Measurements from ENCODE around the gene TOP3B. TPM values are rescaled to one million over a fixed set of nuclear protein-coding genes. Genes with fewer than 3 reads are reported as not detected.

The TOP3B gene
- total and polyA plus RNA-seq, 2 donors (not counting 1 experiment from before 2014, with no cell fraction given), result 7.4 to 16.5 TPM

DNA sequence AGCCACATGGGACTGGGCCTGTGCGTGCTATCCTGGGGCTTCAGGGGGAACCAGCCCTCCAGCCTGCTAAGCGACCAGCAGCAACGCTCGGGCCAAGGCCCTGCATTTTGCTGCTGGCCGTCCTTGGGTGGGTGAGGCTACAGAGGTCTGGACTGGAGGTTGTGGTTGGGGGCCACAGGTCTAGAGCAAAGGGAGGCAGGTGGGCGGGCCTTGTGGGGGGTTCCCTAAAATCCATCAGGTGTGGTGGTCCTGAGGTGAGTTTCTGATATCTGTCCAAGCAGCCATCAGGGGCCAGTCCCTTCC, 64.7 kb downstream of the TOP3B start:
- Histone ChIP-seq H3K79me2 (ENCODE audit: control insufficient read depth, insufficient read depth, low read length) (no peaks in the 10 kb centered on the region), H3K4me1 (ENCODE audit: control insufficient read depth, extremely low read depth, insufficient read depth, low read length) (no peaks in the 10 kb centered on the region), H3K9me3 (ENCODE audit: control insufficient read depth, insufficient read depth, low read depth, low read length) (no peaks in the 10 kb centered on the region), H3K4me2 (ENCODE audit: extremely low read depth, insufficient read depth, low read length) (no peak overlapping the region), H3K9ac (ENCODE audit: insufficient read depth, low read length) (no peak overlapping the region), H3K27ac (ENCODE audit: insufficient read depth, low read length) (no peak overlapping the region), H3K4me3 (replicated peaks in 1 of 4; ENCODE audit: control extremely low read depth in 1 of 4, insufficient read depth in 1 of 4, low read depth in 3 of 4, low read length in 4 of 4) (no peak overlapping the region), H3K27me3 (ENCODE audit: control insufficient read depth, insufficient read depth, low read length) (no peaks in the 10 kb centered on the region), H2AFZ (ENCODE audit: low read length) (no peak overlapping the region), H4K20me1 (ENCODE audit: control insufficient read depth, extremely low read depth, insufficient read depth, low read length) (no peaks in the 10 kb centered on the region), H3K36me3 (ENCODE audit: control insufficient read depth, insufficient read depth, low read length) (no peaks in the 10 kb centered on the region)
- DNase-seq (ENCODE audit: low read depth in 2 of 2), result no peak
- TF ChIP-seq EZH2 (IDR thresholded peaks at IDR 0.05; ENCODE audit: low read length, missing control alignments), result no peak
- TF ChIP-seq, protein P1, sequence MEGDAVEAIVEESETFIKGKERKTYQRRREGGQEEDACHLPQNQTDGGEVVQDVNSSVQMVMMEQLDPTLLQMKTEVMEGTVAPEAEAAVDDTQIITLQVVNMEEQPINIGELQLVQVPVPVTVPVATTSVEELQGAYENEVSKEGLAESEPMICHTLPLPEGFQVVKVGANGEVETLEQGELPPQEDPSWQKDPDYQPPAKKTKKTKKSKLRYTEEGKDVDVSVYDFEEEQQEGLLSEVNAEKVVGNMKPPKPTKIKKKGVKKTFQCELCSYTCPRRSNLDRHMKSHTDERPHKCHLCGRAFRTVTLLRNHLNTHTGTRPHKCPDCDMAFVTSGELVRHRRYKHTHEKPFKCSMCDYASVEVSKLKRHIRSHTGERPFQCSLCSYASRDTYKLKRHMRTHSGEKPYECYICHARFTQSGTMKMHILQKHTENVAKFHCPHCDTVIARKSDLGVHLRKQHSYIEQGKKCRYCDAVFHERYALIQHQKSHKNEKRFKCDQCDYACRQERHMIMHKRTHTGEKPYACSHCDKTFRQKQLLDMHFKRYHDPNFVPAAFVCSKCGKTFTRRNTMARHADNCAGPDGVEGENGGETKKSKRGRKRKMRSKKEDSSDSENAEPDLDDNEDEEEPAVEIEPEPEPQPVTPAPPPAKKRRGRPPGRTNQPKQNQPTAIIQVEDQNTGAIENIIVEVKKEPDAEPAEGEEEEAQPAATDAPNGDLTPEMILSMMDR (conservative IDR thresholded peaks at IDR 0.05 in 1 of 2, IDR thresholded peaks at IDR 0.05 in 1 of 2; ENCODE audit: low read depth in 1 of 2, low read length in 2 of 2), result no peak

DNA sequence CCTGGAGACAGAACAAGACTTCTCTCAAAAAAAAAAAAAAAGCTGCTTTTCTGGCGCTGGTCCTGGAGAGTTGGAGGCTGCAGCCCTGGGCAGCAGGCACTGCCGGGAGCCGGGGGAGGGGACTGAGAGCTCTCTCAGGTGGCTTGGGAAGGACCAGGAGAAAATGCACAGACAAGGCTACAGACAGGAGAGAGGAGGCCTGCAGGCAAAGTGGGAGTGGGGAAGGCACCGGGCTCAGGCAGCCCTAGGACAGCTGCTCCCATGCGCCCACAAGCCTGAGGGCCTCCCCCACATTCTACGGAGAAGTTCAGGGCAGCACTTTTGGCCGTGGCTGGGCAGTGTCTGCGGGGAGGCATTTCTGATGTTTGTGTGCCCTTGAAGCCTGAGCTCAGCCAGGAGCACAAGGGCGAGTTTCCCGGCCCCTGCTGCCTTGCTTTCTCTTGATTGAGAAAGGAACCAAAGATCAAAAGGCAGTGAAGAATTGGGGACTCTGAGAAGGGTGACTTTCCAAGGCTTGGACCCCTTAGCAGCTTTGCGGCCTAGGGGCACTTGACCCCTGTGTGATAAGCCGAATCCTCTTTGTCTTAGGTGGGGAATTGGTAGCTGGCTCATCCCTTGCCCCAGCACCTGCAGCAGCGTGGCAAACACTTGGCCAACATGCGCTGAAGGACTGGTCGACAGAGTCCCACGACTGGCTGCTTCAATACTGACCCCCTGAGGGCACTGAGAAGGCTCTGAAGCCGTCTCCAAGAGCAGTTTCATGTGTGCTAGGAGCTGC, 65.2 kb downstream of the TOP3B start:
- Histone ChIP-seq H3K4me3 (replicated peaks in 1 of 4; ENCODE audit: control extremely low read depth in 1 of 4, insufficient read depth in 1 of 4, low read depth in 3 of 4, low read length in 4 of 4) (no peak overlapping the region), H3K27me3 (ENCODE audit: control insufficient read depth, insufficient read depth, low read length) (no peaks in the 10 kb centered on the region), H3K9me3 (ENCODE audit: control insufficient read depth, insufficient read depth, low read depth, low read length) (no peaks in the 10 kb centered on the region), H2AFZ (ENCODE audit: low read length) (no peak overlapping the region), H3K79me2 (ENCODE audit: control insufficient read depth, insufficient read depth, low read length) (no peaks in the 10 kb centered on the region), H4K20me1 (ENCODE audit: control insufficient read depth, extremely low read depth, insufficient read depth, low read length) (no peaks in the 10 kb centered on the region), H3K27ac (ENCODE audit: insufficient read depth, low read length) (no peak overlapping the region), H3K36me3 (ENCODE audit: control insufficient read depth, insufficient read depth, low read length) (no peaks in the 10 kb centered on the region), H3K4me2 (ENCODE audit: extremely low read depth, insufficient read depth, low read length) (no peak overlapping the region), H3K9ac (ENCODE audit: insufficient read depth, low read length) (no peak overlapping the region), H3K4me1 (ENCODE audit: control insufficient read depth, extremely low read depth, insufficient read depth, low read length) (no peaks in the 10 kb centered on the region)
- TF ChIP-seq EZH2 (IDR thresholded peaks at IDR 0.05; ENCODE audit: low read length, missing control alignments), result no peak
- TF ChIP-seq, protein P1 (conservative IDR thresholded peaks at IDR 0.05 in 1 of 2, IDR thresholded peaks at IDR 0.05 in 1 of 2; ENCODE audit: low read depth in 1 of 2, low read length in 2 of 2), result no peak
- DNase-seq (ENCODE audit: low read depth in 2 of 2), result peak; percentile 14 to 38

DNA sequence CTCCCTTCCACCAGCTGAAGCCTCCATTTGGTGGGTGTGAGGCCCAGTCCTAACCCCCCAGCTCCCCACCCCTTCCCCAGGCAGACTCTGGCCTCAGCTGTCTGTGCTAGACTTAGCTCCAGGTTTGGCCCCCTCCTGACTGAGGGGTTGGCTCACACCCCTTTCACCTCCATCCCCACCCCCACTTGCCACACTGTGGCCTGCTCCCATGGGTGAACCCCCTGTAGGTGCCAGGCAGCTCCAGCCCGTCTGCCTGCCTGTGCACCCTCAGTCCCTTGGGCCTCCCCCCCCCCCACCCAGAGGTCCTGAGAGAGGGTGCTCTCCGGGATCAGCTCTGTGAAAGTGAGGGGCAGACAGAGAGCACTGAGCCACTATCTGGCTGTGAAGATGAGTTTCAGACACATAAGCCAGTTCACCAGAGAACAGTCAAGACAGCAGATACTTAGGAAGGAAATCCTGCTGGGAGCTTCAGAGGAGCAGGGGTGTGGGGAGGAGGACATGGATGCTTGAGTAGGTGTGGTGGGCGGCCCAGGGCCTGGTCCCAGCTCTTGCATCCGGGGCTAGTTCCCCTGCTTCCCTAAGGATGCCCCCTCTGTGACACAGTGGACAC, 66.2 kb downstream of the TOP3B start:
- no peak overlapping the region for H3K4me2 ChIP-seq (ENCODE audit: extremely low read depth, insufficient read depth, low read length)
- no peak overlapping the region for H3K4me3 ChIP-seq (replicated peaks in 1 of 4; ENCODE audit: control extremely low read depth in 1 of 4, insufficient read depth in 1 of 4, low read depth in 3 of 4, low read length in 4 of 4)
- no peak for DNase-seq (ENCODE audit: low read depth in 2 of 2)
- no peaks in the 10 kb centered on the region for H3K9me3 ChIP-seq (ENCODE audit: control insufficient read depth, insufficient read depth, low read depth, low read length)
- no peaks in the 10 kb centered on the region for H4K20me1 ChIP-seq (ENCODE audit: control insufficient read depth, extremely low read depth, insufficient read depth, low read length)
- no peaks in the 10 kb centered on the region for H3K36me3 ChIP-seq (ENCODE audit: control insufficient read depth, insufficient read depth, low read length)
- no peaks in the 10 kb centered on the region for H3K4me1 ChIP-seq (ENCODE audit: control insufficient read depth, extremely low read depth, insufficient read depth, low read length)
- H3K27me3 ChIP-seq (ENCODE audit: control insufficient read depth, insufficient read depth, low read length), result no peaks in the 10 kb centered on the region
- no peaks in the 10 kb centered on the region for H3K79me2 ChIP-seq (ENCODE audit: control insufficient read depth, insufficient read depth, low read length)
- H3K27ac ChIP-seq (ENCODE audit: insufficient read depth, low read length), result no peak overlapping the region
- H2AFZ ChIP-seq (ENCODE audit: low read length), result no peak overlapping the region
- TF ChIP-seq EZH2 (IDR thresholded peaks at IDR 0.05; ENCODE audit: low read length, missing control alignments), result no peak
- TF ChIP-seq, protein P1 (conservative IDR thresholded peaks at IDR 0.05 in 1 of 2, IDR thresholded peaks at IDR 0.05 in 1 of 2; ENCODE audit: low read depth in 1 of 2, low read length in 2 of 2), result no peak
- no peak overlapping the region for H3K9ac ChIP-seq (ENCODE audit: insufficient read depth, low read length)

Data from fibroblast of lung (primary cell).